ENCODE measurements around the gene TOP3A. TPM values are rescaled to one million over a fixed set of nuclear protein-coding genes. Genes with fewer than 3 reads are reported as not detected.
"Not testable (repeated sequence)": the region's sequence is repeated elsewhere in the genome, so short reads cannot be mapped to it uniquely, and the experiment has no call there.

The TOP3A gene
- total RNA-seq, 2 experiments from 2014 or later, result 61.8 to 65.7 TPM

- DNase-seq, result no peak
- Mint-ChIP-seq H3K9me3 (no peaks in the 10 kb centered on the region), H3K27me3 (no peaks in the 10 kb centered on the region), H3K4me1 (ENCODE audit: low read depth) (no peaks in the 10 kb centered on the region), H3K4me3 (no peak overlapping the region), H3K27ac (no peak overlapping the region), H3K36me3 (ENCODE audit: low read depth) (peaks cover 43% of the 10 kb centered on the region)
- intact Hi-C loops (cut with micrococcal nuclease), result no loop called here
- ChIA-PET POLR2A (interaction anchor here (1.0 to 1.1 kb wide), 3 partner anchors 8 to 25 kb away, joined by 3 to 4 read pairs (median 3); partner anchors contain the start of gene TOP3A), CTCF (interaction anchor here (1.2 kb wide), 1 partner anchor 16 kb away, joined by 3 read pairs; no protein-coding TSS in a partner anchor)
- TF ChIP-seq, protein P1, sequence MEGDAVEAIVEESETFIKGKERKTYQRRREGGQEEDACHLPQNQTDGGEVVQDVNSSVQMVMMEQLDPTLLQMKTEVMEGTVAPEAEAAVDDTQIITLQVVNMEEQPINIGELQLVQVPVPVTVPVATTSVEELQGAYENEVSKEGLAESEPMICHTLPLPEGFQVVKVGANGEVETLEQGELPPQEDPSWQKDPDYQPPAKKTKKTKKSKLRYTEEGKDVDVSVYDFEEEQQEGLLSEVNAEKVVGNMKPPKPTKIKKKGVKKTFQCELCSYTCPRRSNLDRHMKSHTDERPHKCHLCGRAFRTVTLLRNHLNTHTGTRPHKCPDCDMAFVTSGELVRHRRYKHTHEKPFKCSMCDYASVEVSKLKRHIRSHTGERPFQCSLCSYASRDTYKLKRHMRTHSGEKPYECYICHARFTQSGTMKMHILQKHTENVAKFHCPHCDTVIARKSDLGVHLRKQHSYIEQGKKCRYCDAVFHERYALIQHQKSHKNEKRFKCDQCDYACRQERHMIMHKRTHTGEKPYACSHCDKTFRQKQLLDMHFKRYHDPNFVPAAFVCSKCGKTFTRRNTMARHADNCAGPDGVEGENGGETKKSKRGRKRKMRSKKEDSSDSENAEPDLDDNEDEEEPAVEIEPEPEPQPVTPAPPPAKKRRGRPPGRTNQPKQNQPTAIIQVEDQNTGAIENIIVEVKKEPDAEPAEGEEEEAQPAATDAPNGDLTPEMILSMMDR (IDR thresholded peaks at IDR 0.05), result no peak
- no peak for ATAC-seq
These were observed 13.9 kb downstream of the TOP3A start for GRCh38 chr17:18300725-18301480.

- DNase-seq; intact Hi-C loops (cut with micrococcal nuclease); H3K4me1 Mint-ChIP-seq (ENCODE audit: low read depth); ATAC-seq; H3K27ac Mint-ChIP-seq; H3K27me3 Mint-ChIP-seq; H3K4me3 Mint-ChIP-seq; CTCF ChIA-PET; POLR2A ChIA-PET; H3K9me3 Mint-ChIP-seq: not testable (repeated sequence)
- peaks cover 41% of the 10 kb centered on the region for H3K36me3 Mint-ChIP-seq (ENCODE audit: low read depth)
These were observed 16.7 kb downstream of the TOP3A start for GRCh38 chr17:18298061-18298460.

DNA sequence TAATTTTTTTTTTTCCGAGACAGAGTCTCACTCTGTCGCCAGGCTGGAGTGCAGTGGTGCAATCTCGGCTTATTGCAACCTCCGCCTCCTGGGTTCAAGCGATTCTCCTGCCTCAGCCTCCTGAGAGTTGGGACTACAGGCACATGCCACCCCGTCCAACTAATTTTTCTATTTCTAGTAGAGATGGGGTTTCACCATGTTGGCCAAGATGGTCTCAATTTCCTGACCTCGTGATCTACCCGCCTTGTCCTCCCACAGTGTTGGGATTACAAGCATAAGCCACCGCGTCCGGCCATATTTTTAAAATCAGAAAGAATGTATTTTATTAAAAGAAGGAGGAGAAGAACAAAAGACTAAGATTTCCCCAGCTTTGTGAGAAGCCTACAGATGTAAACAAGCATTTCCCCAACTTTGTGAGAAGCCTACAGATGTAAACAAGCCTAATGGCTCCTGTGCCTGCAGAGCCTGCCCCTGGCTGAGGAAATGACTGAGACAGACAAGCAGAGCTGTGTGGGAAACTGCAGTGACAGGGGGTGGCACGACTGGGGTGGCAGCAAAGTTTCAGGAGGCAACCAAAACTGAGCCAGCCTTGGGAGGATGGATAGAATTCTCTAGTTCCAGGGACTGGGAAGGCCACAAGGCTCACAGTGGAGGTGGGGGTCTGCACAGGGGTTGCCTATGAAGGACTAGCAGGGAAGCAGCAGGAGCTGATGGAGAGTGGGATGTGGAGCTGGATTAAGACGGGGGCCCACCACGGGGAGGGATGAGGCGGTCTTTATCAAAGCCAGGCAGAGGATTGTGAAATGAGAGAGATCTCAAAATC is 22.9 kb downstream of the TOP3A start:
- ATAC-seq (no peak), DNase-seq (no peak)
- Mint-ChIP-seq H3K27me3 (no peaks in the 10 kb centered on the region), H3K27ac (no peak overlapping the region), H3K9me3 (no peaks in the 10 kb centered on the region), H3K36me3 (ENCODE audit: low read depth) (peaks cover 53% of the 10 kb centered on the region), H3K4me1 (ENCODE audit: low read depth) (no peaks in the 10 kb centered on the region), H3K4me3 (no peak overlapping the region)
- ChIA-PET POLR2A (interaction anchor here (1.2 to 1.8 kb wide), 3 partner anchors 10 to 73 kb away, joined by 3 to 5 read pairs (median 4); no protein-coding TSS in a partner anchor), CTCF (no interaction called here)
- intact Hi-C loops (cut with micrococcal nuclease), result no loop called here
- TF ChIP-seq, protein P1 (IDR thresholded peaks at IDR 0.05), result no peak

DNA sequence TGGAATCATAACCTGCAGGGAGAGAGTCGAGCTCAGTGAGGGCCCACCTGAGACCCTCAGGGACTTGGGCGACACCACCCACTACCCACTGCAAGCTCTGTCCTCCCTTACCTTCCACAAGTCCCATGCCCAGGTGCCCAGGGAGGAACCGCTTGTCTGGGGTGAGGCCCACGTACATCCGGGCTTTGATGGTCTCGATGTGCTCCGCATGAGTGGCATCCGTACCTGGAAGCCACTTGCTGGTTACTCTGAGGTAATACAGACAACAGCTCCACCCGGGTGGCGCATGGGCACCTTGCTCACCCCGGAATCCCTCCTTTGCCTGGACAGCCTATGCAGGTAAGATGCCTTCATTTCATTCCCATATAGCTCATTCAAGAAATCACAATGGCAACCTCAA is 29.5 kb downstream of the TOP3A start:
- DNase-seq (no peak), ATAC-seq (no peak)
- ChIA-PET CTCF (interaction anchor here (1.0 to 1.3 kb wide), 2 partner anchors 15 to 102 kb away, joined by 3 read pairs; partner anchors contain the start of gene ALKBH5), POLR2A (interaction anchor here (0.9 to 1.4 kb wide), 3 partner anchors 17 to 99 kb away, joined by 3 to 6 read pairs (median 3); no protein-coding TSS in a partner anchor)
- no peak overlapping the region for H3K4me3 Mint-ChIP-seq
- peaks cover 44% of the 10 kb centered on the region for H3K36me3 Mint-ChIP-seq (ENCODE audit: low read depth)
- TF ChIP-seq, protein P1 (IDR thresholded peaks at IDR 0.05), result no peak
- no peaks in the 10 kb centered on the region for H3K9me3 Mint-ChIP-seq
- intact Hi-C loops (cut with micrococcal nuclease), result no loop called here
- no peaks in the 10 kb centered on the region for H3K4me1 Mint-ChIP-seq (ENCODE audit: low read depth)
- no peak overlapping the region for H3K27ac Mint-ChIP-seq
- no peaks in the 10 kb centered on the region for H3K27me3 Mint-ChIP-seq

DNA sequence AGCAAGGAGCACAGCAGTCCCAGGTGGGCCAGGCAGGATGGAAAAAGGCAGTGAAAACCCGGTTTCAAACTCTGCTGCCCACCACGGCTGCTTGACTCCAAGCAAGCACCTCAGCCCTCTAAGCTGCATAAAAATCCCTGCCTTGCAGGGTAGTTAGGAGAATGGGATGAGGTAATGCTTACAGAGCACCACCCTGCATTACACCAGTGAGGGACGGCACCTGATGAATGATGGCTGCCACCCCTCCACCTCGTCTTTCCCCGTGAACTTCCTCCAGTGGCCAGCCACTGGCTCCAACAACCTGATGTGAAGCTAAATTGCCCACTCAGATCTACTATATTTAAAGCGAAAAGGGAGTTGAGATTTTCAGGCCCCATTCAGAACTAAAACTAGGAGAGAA is 33.0 kb downstream of the TOP3A start:
- Mint-ChIP-seq H3K36me3 (ENCODE audit: low read depth) (peaks cover 39% of the 10 kb centered on the region), H3K9me3 (no peaks in the 10 kb centered on the region), H3K27me3 (no peaks in the 10 kb centered on the region), H3K4me1 (ENCODE audit: low read depth) (no peaks in the 10 kb centered on the region), H3K4me3 (no peak overlapping the region), H3K27ac (no peak overlapping the region)
- ATAC-seq (no peak), DNase-seq (no peak)
- POLR2A ChIA-PET, result interaction anchor here (0.7 kb wide), 1 partner anchor 15 kb away, joined by 3 read pairs; no protein-coding TSS in a partner anchor
- TF ChIP-seq, protein P1 (IDR thresholded peaks at IDR 0.05), result no peak
- intact Hi-C loops (cut with micrococcal nuclease), result no loop called here
- CTCF ChIA-PET, result no interaction called here

Data from activated CD8-positive, alpha-beta T cell treated with anti-CD3 and anti-CD28 coated beads for 36 hours (primary cell).